NCI-H446 (cell line): ENCODE results near the gene SREK1.

Experiments
- DNase-seq, 2 experiments: peaks; one replicate each; lab custom pipeline; 2025; lab: John Stamatoyannopoulos, UW

The SREK1 gene

GRCh38 chr5:66164044-66164790 is 20.1 kb downstream of the SREK1 start:
- no peak for DNase-seq

- DNase-seq = no peak
Observed at GRCh38 chr5:66168226-66168625, 24.1 kb downstream of the SREK1 start.

- no peak for DNase-seq
Observed at GRCh38 chr5:66169534-66169933, 25.4 kb downstream of the SREK1 start.

- DNase-seq = no peak
Observed at GRCh38 chr5:66170195-66170919, 26.3 kb downstream of the SREK1 start.

- peak; percentile 3 to 32 for DNase-seq
Observed at GRCh38 chr5:66171349-66172344, 27.5 kb downstream of the SREK1 start.

- no peak for DNase-seq
Observed at GRCh38 chr5:66174338-66174737, 30.2 kb downstream of the SREK1 start.

GRCh38 chr5:66178799-66179198 is 34.7 kb downstream of the SREK1 start:
- no peak for DNase-seq

- no peak for DNase-seq
Observed at GRCh38 chr5:66179297-66180051, 35.4 kb downstream of the SREK1 start.

GRCh38 chr5:66180282-66181155 is 36.4 kb downstream of the SREK1 start:
- no peak for DNase-seq

GRCh38 chr5:66186108-66186507 is 42.0 kb downstream of the SREK1 start:
- DNase-seq = no peak

GRCh38 chr5:66193419-66193818 is 49.3 kb downstream of the SREK1 start:
- DNase-seq = no peak

- no peak for DNase-seq
Observed at GRCh38 chr5:66197764-66198405, 53.8 kb downstream of the SREK1 start.

- DNase-seq = no peak
Observed at GRCh38 chr5:66198837-66199236, 54.7 kb downstream of the SREK1 start.

- DNase-seq = no peak
Observed at GRCh38 chr5:66203531-66203930, 59.4 kb downstream of the SREK1 start.

- DNase-seq = no peak
Observed at GRCh38 chr5:66206465-66206864, 62.4 kb downstream of the SREK1 start.

- no peak for DNase-seq
Observed at GRCh38 chr5:66207800-66208561, 63.9 kb downstream of the SREK1 start.

- DNase-seq = no peak
Observed at GRCh38 chr5:66209350-66209749, 65.2 kb downstream of the SREK1 start.

- DNase-seq = no peak
Observed at GRCh38 chr5:66209794-66210193, 65.7 kb downstream of the SREK1 start.

GRCh38 chr5:66213533-66213932 is 69.4 kb downstream of the SREK1 start:
- DNase-seq = no peak
